ENCODE measurements around the gene ACE2. TPM values are rescaled to one million over a fixed set of nuclear protein-coding genes. Genes with fewer than 3 reads are reported as not detected.

Gene ACE2
- total RNA-seq, 1 donor from 2014 or later = not detected

GRCh38 chrX:15567267-15567666 lies 33.5 kb downstream of the ACE2 start:
- no peaks in the 10 kb centered on the region for H3K4me1 Mint-ChIP-seq
- H3K27ac Mint-ChIP-seq = no peak overlapping the region
- DNase-seq (no peak), ATAC-seq (ENCODE audit: low read depth) (no peak)
- H3K9me3 Mint-ChIP-seq = no peaks in the 10 kb centered on the region
- intact Hi-C loops (cut with micrococcal nuclease) = no loop called here
- no peak overlapping the region for H3K4me3 Mint-ChIP-seq
- peaks cover 2% of the 10 kb centered on the region for H3K27me3 Mint-ChIP-seq
- POLR2A ChIA-PET = no interaction called here
- H3K36me3 Mint-ChIP-seq (ENCODE audit: low read depth) = no peaks in the 10 kb centered on the region
- CTCF ChIA-PET = no interaction called here
- TF ChIP-seq CTCF (IDR thresholded peaks at IDR 0.05) = no peak

GRCh38 chrX:15566244-15566643 lies 34.5 kb downstream of the ACE2 start:
- no peak overlapping the region for H3K4me3 Mint-ChIP-seq
- H3K36me3 Mint-ChIP-seq (ENCODE audit: low read depth) = no peaks in the 10 kb centered on the region
- no peaks in the 10 kb centered on the region for H3K4me1 Mint-ChIP-seq
- CTCF ChIA-PET = no interaction called here
- POLR2A ChIA-PET = no interaction called here
- H3K27ac Mint-ChIP-seq = no peak overlapping the region
- ATAC-seq (ENCODE audit: low read depth) (no peak), DNase-seq (no peak)
- H3K9me3 Mint-ChIP-seq = no peaks in the 10 kb centered on the region
- H3K27me3 Mint-ChIP-seq = peaks cover 2% of the 10 kb centered on the region
- intact Hi-C loops (cut with micrococcal nuclease) = no loop called here
- TF ChIP-seq CTCF (IDR thresholded peaks at IDR 0.05) = no peak

GRCh38 chrX:15564981-15565579 lies 35.7 kb downstream of the ACE2 start:
- ATAC-seq (ENCODE audit: low read depth) (no peak), DNase-seq (no peak)
- intact Hi-C loops (cut with micrococcal nuclease) = no loop called here
- ChIA-PET POLR2A (no interaction called here), CTCF (no interaction called here)
- Mint-ChIP-seq H3K4me3 (no peak overlapping the region), H3K9me3 (no peaks in the 10 kb centered on the region), H3K27ac (no peak overlapping the region), H3K36me3 (ENCODE audit: low read depth) (no peaks in the 10 kb centered on the region), H3K27me3 (peaks cover 2% of the 10 kb centered on the region), H3K4me1 (no peaks in the 10 kb centered on the region)
- TF ChIP-seq CTCF (IDR thresholded peaks at IDR 0.05) = no peak

- Mint-ChIP-seq H3K4me1 (no peaks in the 10 kb centered on the region), H3K4me3 (no peak overlapping the region), H3K27ac (no peak overlapping the region), H3K9me3 (no peaks in the 10 kb centered on the region), H3K36me3 (ENCODE audit: low read depth) (no peaks in the 10 kb centered on the region), H3K27me3 (peaks cover 2% of the 10 kb centered on the region)
- no peak for DNase-seq
- ChIA-PET CTCF (no interaction called here), POLR2A (no interaction called here)
- intact Hi-C loops (cut with micrococcal nuclease) = no loop called here
- TF ChIP-seq CTCF (IDR thresholded peaks at IDR 0.05) = no peak
- no peak for ATAC-seq (ENCODE audit: low read depth)
Observed at GRCh38 chrX:15563056-15563455, 37.7 kb downstream of the ACE2 start.

- Mint-ChIP-seq H3K4me1 (no peaks in the 10 kb centered on the region), H3K27ac (no peak overlapping the region), H3K9me3 (no peaks in the 10 kb centered on the region), H3K27me3 (no peaks in the 10 kb centered on the region), H3K36me3 (ENCODE audit: low read depth) (no peaks in the 10 kb centered on the region), H3K4me3 (no peak overlapping the region)
- intact Hi-C loops (cut with micrococcal nuclease) = no loop called here
- ATAC-seq (ENCODE audit: low read depth) (no peak), DNase-seq (no peak)
- no peak for TF ChIP-seq CTCF (IDR thresholded peaks at IDR 0.05)
- ChIA-PET CTCF (no interaction called here), POLR2A (no interaction called here)
Observed at GRCh38 chrX:15560924-15561323, 39.8 kb downstream of the ACE2 start.

All from activated B cell treated with CpG ODN at 0.5 μM for 24 hours (primary cell).